Bronchus fibroblast of lung (primary cell): ENCODE results near the gene WHAMM. TPM values are rescaled to one million over a fixed set of nuclear protein-coding genes. Genes with fewer than 3 reads are reported as not detected.

ENCODE experiments used
- total RNA-seq: library from RNA; depleted of rRNA; stranded (reverse); fragments of >200 nt; gene quantifications from 2 replicates; pipeline ENCODE4 v1.2.3, GENCODE V29; 2015

Gene WHAMM, protein sequence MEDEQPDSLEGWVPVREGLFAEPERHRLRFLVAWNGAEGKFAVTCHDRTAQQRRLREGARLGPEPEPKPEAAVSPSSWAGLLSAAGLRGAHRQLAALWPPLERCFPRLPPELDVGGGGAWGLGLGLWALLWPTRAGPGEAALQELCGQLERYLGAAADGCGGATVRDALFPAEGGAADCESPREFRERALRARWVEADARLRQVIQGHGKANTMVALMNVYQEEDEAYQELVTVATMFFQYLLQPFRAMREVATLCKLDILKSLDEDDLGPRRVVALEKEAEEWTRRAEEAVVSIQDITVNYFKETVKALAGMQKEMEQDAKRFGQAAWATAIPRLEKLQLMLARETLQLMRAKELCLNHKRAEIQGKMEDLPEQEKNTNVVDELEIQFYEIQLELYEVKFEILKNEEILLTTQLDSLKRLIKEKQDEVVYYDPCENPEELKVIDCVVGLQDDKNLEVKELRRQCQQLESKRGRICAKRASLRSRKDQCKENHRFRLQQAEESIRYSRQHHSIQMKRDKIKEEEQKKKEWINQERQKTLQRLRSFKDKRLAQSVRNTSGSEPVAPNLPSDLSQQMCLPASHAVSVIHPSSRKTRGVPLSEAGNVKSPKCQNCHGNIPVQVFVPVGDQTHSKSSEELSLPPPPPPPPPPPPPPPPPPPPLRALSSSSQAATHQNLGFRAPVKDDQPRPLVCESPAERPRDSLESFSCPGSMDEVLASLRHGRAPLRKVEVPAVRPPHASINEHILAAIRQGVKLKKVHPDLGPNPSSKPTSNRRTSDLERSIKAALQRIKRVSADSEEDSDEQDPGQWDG
- total RNA-seq, result 3.2 and 3.6 TPM in 2 replicates

GRCh38 chr15:82809308-82810060, at the start of gene WHAMM:
Gene WHAMM (plus strand): TSS chr15:82809628. CDS start chr15:82809727, 99 bp downstream.

DNA sequence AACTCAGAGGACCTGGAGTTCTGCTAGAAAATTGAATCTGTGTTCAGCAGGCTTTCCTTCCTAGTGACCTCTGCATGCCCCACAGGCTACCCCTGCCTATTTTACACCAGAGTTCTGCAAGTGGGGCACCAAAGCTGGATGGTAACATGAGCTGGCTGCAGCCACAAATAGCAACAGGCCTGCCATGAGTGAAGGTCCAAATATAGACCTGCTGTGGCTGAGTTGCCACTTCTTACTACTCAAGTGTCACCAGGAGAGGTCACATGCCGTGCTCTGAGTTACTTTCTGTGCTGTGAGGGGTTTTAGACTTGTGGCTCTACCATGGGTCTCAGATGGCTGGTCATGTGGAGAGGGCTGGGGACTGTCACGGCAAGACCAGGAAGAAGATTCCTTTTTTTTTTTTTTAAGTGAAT, 3.4 kb upstream of the WHAMM start, which contains the start of gene FSD2:
Gene FSD2, minus strand, starts transcription at position 76 of the 413 bp plus-strand sequence. CDS start 18,679 bp downstream, outside the sequence.

Other genes with a start within 250 kb of the WHAMM start
- 2.4 and 4.3 TPM in 2 replicates for gene CPEB1, start 162.3 kb upstream of the WHAMM start, total RNA-seq
- under 0.01 and 0.15 TPM in 2 replicates for gene AP3B2, start 99.8 kb upstream of the WHAMM start, total RNA-seq
- not detected in 2 replicates for gene FSD2, start 3.6 kb upstream of the WHAMM start, total RNA-seq
- 0.50 and 1.5 TPM in 2 replicates for gene HOMER2, start 143.1 kb downstream of the WHAMM start, total RNA-seq
- gene RAMAC, start 176.6 kb downstream of the WHAMM start, total RNA-seq, result 22.1 and 22.4 TPM in 2 replicates
- 16.0 and 18.4 TPM in 2 replicates for gene C15orf40, start 202.0 kb downstream of the WHAMM start, total RNA-seq